ENCODE measurements around the gene KISS1. TPM values are rescaled to one million over a fixed set of nuclear protein-coding genes. Genes with fewer than 3 reads are reported as not detected.

Gene KISS1
- total RNA-seq, 2 experiments from 2014 or later = not detected

GRCh38 chr1:204176049-204176448 lies 20.2 kb downstream of the KISS1 start:
- BruUV-seq (replicated peaks) = no TSS peak
- no peaks in the 10 kb centered on the region for H3K9me3 ChIP-seq (ENCODE audit: low read length)
- H3K27ac ChIP-seq (ENCODE audit: low read depth, low read length, poor library complexity, severe bottlenecking) = no peak overlapping the region
- no peaks in the 10 kb centered on the region for H3K36me3 ChIP-seq (ENCODE audit: insufficient read depth, low read length)
- no peaks in the 10 kb centered on the region for H4K20me1 ChIP-seq (ENCODE audit: insufficient read depth, low read length)
- ChIA-PET CTCF (ENCODE audit: unreplicated experiment) (interaction anchor here (0.9 kb wide), 1 partner anchor 34 kb away, joined by 4 read pairs; no protein-coding TSS in a partner anchor), POLR2A (no interaction called here)
- no peak overlapping the region for H2AFZ ChIP-seq (ENCODE audit: low read length)
- DNase-seq (ENCODE audit: low spot score) = no peak
- no peak overlapping the region for H3K4me2 ChIP-seq (ENCODE audit: low read length)
- intact Hi-C loops (cut with micrococcal nuclease; ENCODE audit: unreplicated experiment) = no loop called here
- H3K9me2 ChIP-seq (ENCODE audit: insufficient read depth, low read length) = no peaks in the 10 kb centered on the region
- H3K79me2 ChIP-seq (ENCODE audit: insufficient read depth, low read depth, low read length) = no peaks in the 10 kb centered on the region
- H3K4me3 ChIP-seq (ENCODE audit: low read depth, low read length, poor library complexity, severe bottlenecking) = no peak overlapping the region
- H3K4me1 ChIP-seq (ENCODE audit: insufficient read depth, low read length, poor library complexity, severe bottlenecking) = no peaks in the 10 kb centered on the region
- TF ChIP-seq CTCF (conservative IDR thresholded peaks at IDR 0.05; ENCODE audit: low read length) = no peak
- TF ChIP-seq EZH2phosphoT487 (IDR thresholded peaks at IDR 0.05; ENCODE audit: borderline replicate concordance, low read depth, low read length) = no peak

- no peaks in the 10 kb centered on the region for H3K9me2 ChIP-seq (ENCODE audit: insufficient read depth, low read length)
- H3K4me3 ChIP-seq (ENCODE audit: low read depth, low read length, poor library complexity, severe bottlenecking) = no peak overlapping the region
- no peaks in the 10 kb centered on the region for H3K4me1 ChIP-seq (ENCODE audit: insufficient read depth, low read length, poor library complexity, severe bottlenecking)
- TF ChIP-seq CTCF (conservative IDR thresholded peaks at IDR 0.05; ENCODE audit: low read length) (no peak), EZH2phosphoT487 (IDR thresholded peaks at IDR 0.05; ENCODE audit: borderline replicate concordance, low read depth, low read length) (no peak)
- BruUV-seq (replicated peaks) = no TSS peak
- intact Hi-C loops (cut with micrococcal nuclease; ENCODE audit: unreplicated experiment) = no loop called here
- H3K36me3 ChIP-seq (ENCODE audit: insufficient read depth, low read length) = no peaks in the 10 kb centered on the region
- no peaks in the 10 kb centered on the region for H4K20me1 ChIP-seq (ENCODE audit: insufficient read depth, low read length)
- no peak overlapping the region for H3K4me2 ChIP-seq (ENCODE audit: low read length)
- CTCF ChIA-PET (ENCODE audit: unreplicated experiment) = no interaction called here
- POLR2A ChIA-PET = no interaction called here
- no peaks in the 10 kb centered on the region for H3K79me2 ChIP-seq (ENCODE audit: insufficient read depth, low read depth, low read length)
- no peak for DNase-seq (ENCODE audit: low spot score)
- H3K27ac ChIP-seq (ENCODE audit: low read depth, low read length, poor library complexity, severe bottlenecking) = no peak overlapping the region
- H3K9me3 ChIP-seq (ENCODE audit: low read length) = peaks cover 7% of the 10 kb centered on the region; the same call in 1 of the 2 replicates
- H2AFZ ChIP-seq (ENCODE audit: low read length) = no peak overlapping the region
These were observed 21.3 kb downstream of the KISS1 start for GRCh38 chr1:204174958-204175357.

- no peak for DNase-seq (ENCODE audit: low spot score)
- no peak overlapping the region for H2AFZ ChIP-seq (ENCODE audit: low read length)
- POLR2A ChIA-PET = interaction anchor here (1.0 kb wide), 1 partner anchor 18 kb away, joined by 4 read pairs; no protein-coding TSS in a partner anchor
- TF ChIP-seq CTCF (conservative IDR thresholded peaks at IDR 0.05; ENCODE audit: low read length) (no peak), EZH2phosphoT487 (IDR thresholded peaks at IDR 0.05; ENCODE audit: borderline replicate concordance, low read depth, low read length) (no peak)
- no peak overlapping the region for H3K27ac ChIP-seq (ENCODE audit: low read depth, low read length, poor library complexity, severe bottlenecking)
- intact Hi-C loops (cut with micrococcal nuclease; ENCODE audit: unreplicated experiment) = no loop called here
- no peaks in the 10 kb centered on the region for H4K20me1 ChIP-seq (ENCODE audit: insufficient read depth, low read length)
- no peaks in the 10 kb centered on the region for H3K79me2 ChIP-seq (ENCODE audit: insufficient read depth, low read depth, low read length)
- H3K4me3 ChIP-seq (ENCODE audit: low read depth, low read length, poor library complexity, severe bottlenecking) = no peak overlapping the region
- no peaks in the 10 kb centered on the region for H3K9me2 ChIP-seq (ENCODE audit: insufficient read depth, low read length)
- BruUV-seq (replicated peaks) = no TSS peak
- H3K4me2 ChIP-seq (ENCODE audit: low read length) = no peak overlapping the region
- CTCF ChIA-PET (ENCODE audit: unreplicated experiment) = interaction anchor here (0.6 kb wide), 1 partner anchor 28 kb away, joined by 3 read pairs; no protein-coding TSS in a partner anchor
- no peaks in the 10 kb centered on the region for H3K36me3 ChIP-seq (ENCODE audit: insufficient read depth, low read length)
- no peaks in the 10 kb centered on the region for H3K4me1 ChIP-seq (ENCODE audit: insufficient read depth, low read length, poor library complexity, severe bottlenecking)
- peaks cover 16% of the 10 kb centered on the region; the same call in 1 of the 2 replicates for H3K9me3 ChIP-seq (ENCODE audit: low read length)
These were observed 23.8 kb downstream of the KISS1 start for GRCh38 chr1:204172404-204173029.
